HCT116 (cell line): ENCODE results near the gene ZNF780B. TPM values are rescaled to one million over a fixed set of nuclear protein-coding genes. Genes with fewer than 3 reads are reported as not detected.
A peak's percentile ranks its signal among the peaks of the same experiment; 100 is the strongest.

Experiments used
- ATAC-seq: fragments of 200-7000 bp; cut with Tn5 transposase; 2 replicates; pipeline ENCODE4 v1.9.1; 2020; ENCODE audit warnings: mild to moderate bottlenecking, moderate library complexity
- BruUV-seq: library from RNA; stranded (reverse); fragments of 400-500 nt; replicated peaks from 2 replicates; lab custom pipeline; 2021; lab: Mats Ljungman, UMichigan
- CTCF ChIA-PET: fragments of 300-600 bp; sonication (Branson Sonifier 250); formaldehyde crosslinking; loops from one replicate; lab custom pipeline; 2021; ENCODE audit warnings: antibody characterized with exemption; lab: Charles Lee
- POLR2A ChIA-PET: fragments of 300-600, 350-600 bp; sonication (Branson Sonifier 250); formaldehyde crosslinking; loops from one replicate; lab custom pipeline; 2021; ENCODE audit warnings: antibody characterized with exemption; lab: Charles Lee
- RAD21 ChIA-PET, 2 experiments: fragments of 300-600 bp; sonication (Branson Sonifier 250); formaldehyde crosslinking; loops; one replicate each; lab custom pipeline; 2023; ENCODE audit warnings: low total read pairs in 2 of 2; ENCODE audit not compliant: uncharacterized antibody in 2 of 2, unreplicated experiment in 2 of 2, low non-redundant PET in 1 of 2; lab: Charles Lee
- DNase-seq: peaks from one replicate; pipeline ENCODE4 v3.0.0-alpha.2; 2010; ENCODE audit warnings: low read depth, low spot score
- H2AFZ ChIP-seq: fragments of 200-600 bp; shearing (Covaris generic), sonication (generic); 2 replicates; pipeline ENCODE4 v1.6.1; 2017; ENCODE audit warnings: low read depth, mixed run types, mixed read lengths, antibody characterized with exemption, low read length; ENCODE audit not compliant: poor library complexity, severe bottlenecking
- H3K27ac ChIP-seq: 2 replicates; pipeline ENCODE4 v1.5.1; 2012; ENCODE audit warnings: low read depth, low read length
- H3K27me3 ChIP-seq: fragments of 200-600 bp; sonication (generic); 2 replicates; pipeline ENCODE4 v1.6.1; 2016; ENCODE audit warnings: mixed run types, low read length, mixed read lengths; ENCODE audit not compliant: insufficient read depth
- H3K36me3 ChIP-seq, 2 experiments: fragments of 200-500 bp in 1 of 2; fragments of 200-600 bp in 1 of 2; sonication (Bioruptor generic) in 1 of 2; sonication (generic) in 1 of 2; 2 replicates each; pipeline versions ENCODE4 v1.5.1 to v1.6.1; 2014 to 2016; ENCODE audit warnings: low read length in 2 of 2, inconsistent platforms in 1 of 2, mixed read lengths in 1 of 2, mixed run types in 1 of 2; ENCODE audit not compliant: insufficient read depth in 2 of 2, control insufficient read depth in 1 of 2
- H3K4me1 ChIP-seq, 2 experiments: fragments of 200-600 bp in 1 of 2; sonication (generic) in 1 of 2; 2 replicates each; pipeline versions ENCODE4 v1.5.1 to v1.6.1; 2012 to 2017; ENCODE audit warnings: low read length in 2 of 2, inconsistent platforms in 1 of 2, mild to moderate bottlenecking in 1 of 2, mixed read lengths in 1 of 2, mixed run types in 1 of 2, moderate library complexity in 1 of 2; ENCODE audit not compliant: insufficient read depth in 2 of 2, control insufficient read depth in 1 of 2
- H3K4me2 ChIP-seq: fragments of 200-600 bp; sonication (generic); 2 replicates; pipeline ENCODE4 v1.6.1; 2017; ENCODE audit warnings: mixed run types, low read length, mixed read lengths
- H3K4me3 ChIP-seq, 2 experiments: fragments of 200-600 bp in 1 of 2; sonication (generic) in 1 of 2; replicated peaks in 1 of 2; 2 replicates each; pipeline ENCODE4 v1.5.1; 2011 to 2016; ENCODE audit warnings: low read length in 2 of 2, control low read depth in 1 of 2, low read depth in 1 of 2, mild to moderate bottlenecking in 1 of 2, mixed read lengths in 1 of 2, mixed run types in 1 of 2
- H3K79me2 ChIP-seq: fragments of 200-600 bp; sonication (generic); 2 replicates; pipeline ENCODE4 v1.6.1; 2017; ENCODE audit warnings: mild to moderate bottlenecking, mixed run types, low read length, moderate library complexity, mixed read lengths; ENCODE audit not compliant: insufficient read depth
- H3K9ac ChIP-seq: fragments of 200-600 bp; sonication (generic); 2 replicates; pipeline ENCODE4 v1.6.1; 2016; ENCODE audit warnings: low read length, mixed read lengths
- H3K9me2 ChIP-seq: fragments of 200-600 bp; sonication (generic), shearing (Covaris generic); 2 replicates; pipeline ENCODE4 v1.6.1; 2017; ENCODE audit warnings: mixed run types, mild to moderate bottlenecking, moderate library complexity; ENCODE audit not compliant: insufficient read depth
- H3K9me3 ChIP-seq, 2 experiments: fragments of 200-500 bp in 1 of 2; fragments of 200-600 bp in 1 of 2; sonication (Bioruptor generic) in 1 of 2; sonication (generic) in 1 of 2; 2 replicates each; pipeline ENCODE4 v1.6.1; 2014 to 2017; ENCODE audit warnings: low read length in 2 of 2, mixed read lengths in 2 of 2, inconsistent platforms in 1 of 2, low read depth in 1 of 2, mild to moderate bottlenecking in 1 of 2, mixed run types in 1 of 2, moderate library complexity in 1 of 2; ENCODE audit not compliant: control insufficient read depth in 1 of 2, insufficient read depth in 1 of 2
- H4K20me1 ChIP-seq: fragments of 200-600 bp; sonication (generic), shearing (Covaris generic); 2 replicates; pipeline ENCODE4 v1.6.1; 2017; ENCODE audit warnings: mixed run types, mild to moderate bottlenecking, moderate library complexity; ENCODE audit not compliant: insufficient read depth
- ATF3 ChIP-seq: IDR thresholded peaks from 2 replicates; pipeline ENCODE4 v1.6.1; 2012
- CTCF ChIP-seq, 3 experiments: fragments of 200-600 bp in 1 of 3; sonication (generic) in 1 of 3; IDR thresholded peaks in 2 of 3; conservative IDR thresholded peaks in 1 of 3; 2 replicates each; pipeline ENCODE4 v1.5.1; 2012 to 2017; ENCODE audit warnings: low read depth in 2 of 3, low read length in 2 of 3, antibody characterized with exemption in 1 of 3, borderline replicate concordance in 1 of 3, control low read depth in 1 of 3, mild to moderate bottlenecking in 1 of 3, mixed read lengths in 1 of 3, mixed run types in 1 of 3, moderate library complexity in 1 of 3; ENCODE audit not compliant: insufficient read depth in 1 of 3
- EGR1 ChIP-seq: IDR thresholded peaks from 2 replicates; pipeline ENCODE4 v1.6.1; 2012; ENCODE audit warnings: low read depth
- ELF1 ChIP-seq: IDR thresholded peaks from 2 replicates; pipeline ENCODE4 v1.6.1; 2012; ENCODE audit warnings: low read depth, borderline replicate concordance
- EZH2 ChIP-seq: fragments of 200-600 bp; sonication (generic); IDR thresholded peaks from 2 replicates; pipeline ENCODE4 v1.6.1; 2017; ENCODE audit warnings: antibody characterized with exemption, mixed run types
- EZH2phosphoT487 ChIP-seq: fragments of 200-600 bp; IDR thresholded peaks from 2 replicates; pipeline ENCODE4 v1.6.1; 2018; ENCODE audit warnings: antibody characterized with exemption, borderline replicate concordance
- JUND ChIP-seq: IDR thresholded peaks from 2 replicates; pipeline ENCODE4 v1.6.1; 2012
- MAX ChIP-seq: IDR thresholded peaks from 2 replicates; pipeline ENCODE4 v1.6.1; 2012
- POLR2A ChIP-seq: IDR thresholded peaks from 2 replicates; pipeline ENCODE4 v1.7.0; 2011; ENCODE audit warnings: borderline replicate concordance; ENCODE audit not compliant: insufficient read depth, insufficient read length; ENCODE audit errors: extremely low read depth
- POLR2AphosphoS5 ChIP-seq: IDR thresholded peaks from 2 replicates; pipeline ENCODE4 v1.6.1; 2011; ENCODE audit warnings: mild to moderate bottlenecking, low read depth, low read length, moderate library complexity
- REST ChIP-seq: IDR thresholded peaks from 2 replicates; pipeline ENCODE4 v1.6.1; 2012; ENCODE audit warnings: low read depth
- SIN3A ChIP-seq: IDR thresholded peaks from 2 replicates; pipeline ENCODE4 v1.6.1; 2012; ENCODE audit warnings: low read depth
- SP1 ChIP-seq: IDR thresholded peaks from 2 replicates; pipeline ENCODE4 v1.6.1; 2012; ENCODE audit warnings: low read depth
- TCF7L2 ChIP-seq: IDR thresholded peaks from 2 replicates; pipeline ENCODE4 v1.7.0; 2011; ENCODE audit warnings: borderline replicate concordance, inconsistent platforms; ENCODE audit not compliant: insufficient read depth, insufficient read length; ENCODE audit errors: extremely low read depth
- YY1 ChIP-seq: IDR thresholded peaks from 2 replicates; pipeline ENCODE4 v1.6.1; 2011; ENCODE audit warnings: low read length, low read depth, moderate library complexity, mild to moderate bottlenecking; ENCODE audit not compliant: insufficient replicate concordance; ENCODE audit errors: extremely low read depth
- ZBTB33 ChIP-seq: IDR thresholded peaks from 2 replicates; pipeline ENCODE4 v1.6.1; 2011; ENCODE audit warnings: mild to moderate bottlenecking, low read length, moderate library complexity; ENCODE audit not compliant: insufficient replicate concordance; ENCODE audit errors: extremely low read depth
- intact Hi-C: fragments of 100-400 bp; cut with micrococcal nuclease; formaldehyde crosslinking; loops from 2 replicates; pipeline ENCODE4 v1.10.0; 2022
- total RNA-seq: library from RNA; stranded (reverse); gene quantifications from one replicate; pipeline ENCODE4 v1.2.1, GENCODE V29; 2021; ENCODE audit not compliant: unreplicated experiment

The ZNF780B gene
- total RNA-seq, 1 experiment from 2014 or later, result 10.5 TPM

- DNase-seq (no peak), ATAC-seq (no peak)
- peak overlapping the region; percentile 84 for H3K4me2 ChIP-seq
- H3K9me3 ChIP-seq, result peaks cover 4 to 6% of the 10 kb centered on the region in 2 experiments; a peak in 3 of 4 replicates
- H3K27ac ChIP-seq, result no peak overlapping the region
- peaks cover 0 to 11% of the 10 kb centered on the region in 2 experiments; a peak in 2 of 4 replicates for H3K4me1 ChIP-seq
- no peak overlapping the region for H3K9ac ChIP-seq
- H3K4me3 ChIP-seq, result no peak overlapping the region
- TF ChIP-seq SIN3A (no peak), ZBTB33 (no peak), EZH2phosphoT487 (no peak), SP1 (no peak), EZH2 (no peak), POLR2A (no peak), JUND (no peak), MAX (no peak), ATF3 (no peak), EGR1 (no peak), POLR2AphosphoS5 (no peak), YY1 (no peak), REST (no peak), TCF7L2 (no peak), ELF1 (no peak), CTCF (IDR thresholded peaks at IDR 0.05 in 2 of 3, conservative IDR thresholded peaks at IDR 0.05 in 1 of 3; ENCODE audit: borderline replicate concordance in 1 of 3, insufficient read depth in 1 of 3, low read depth in 2 of 3, low read length in 2 of 3) (no peak)
- H3K27me3 ChIP-seq, result no peaks in the 10 kb centered on the region
- no peaks in the 10 kb centered on the region for H3K9me2 ChIP-seq
- ChIA-PET CTCF (no interaction called here), POLR2A (no interaction called here), RAD21 (no interaction called here)
- H2AFZ ChIP-seq, result no peak overlapping the region
- no peaks in the 10 kb centered on the region for H3K36me3 ChIP-seq
- intact Hi-C loops, result no loop called here
- H4K20me1 ChIP-seq, result no peaks in the 10 kb centered on the region
- BruUV-seq, result no TSS peak
- peaks cover 21% of the 10 kb centered on the region for H3K79me2 ChIP-seq
These were observed 58.3 kb downstream of the ZNF780B start for GRCh38 chr19:39997638-39998216.
